OCI-LY7 (cell line): ENCODE results near the gene MSN.
A peak's percentile ranks its signal among the peaks of the same experiment; 100 is the strongest.

Source experiments
- EZH2phosphoT487 ChIP-seq: fragments of 200-600 bp; sonication (generic); IDR thresholded peaks from 2 replicates; pipeline ENCODE4 v1.6.1; 2018; ENCODE audit warnings: low read depth, borderline replicate concordance, mild to moderate bottlenecking, mixed run types, antibody characterized with exemption, low read length, moderate library complexity, mixed read lengths
- TF ChIP-seq, protein P1 (sequence below): fragments of 200-600 bp; sonication (generic); conservative IDR thresholded peaks from 2 replicates; pipeline ENCODE4 v1.5.1; 2014; ENCODE audit warnings: mild to moderate bottlenecking, antibody characterized with exemption, low read length, moderate library complexity, mixed read lengths

DNA sequence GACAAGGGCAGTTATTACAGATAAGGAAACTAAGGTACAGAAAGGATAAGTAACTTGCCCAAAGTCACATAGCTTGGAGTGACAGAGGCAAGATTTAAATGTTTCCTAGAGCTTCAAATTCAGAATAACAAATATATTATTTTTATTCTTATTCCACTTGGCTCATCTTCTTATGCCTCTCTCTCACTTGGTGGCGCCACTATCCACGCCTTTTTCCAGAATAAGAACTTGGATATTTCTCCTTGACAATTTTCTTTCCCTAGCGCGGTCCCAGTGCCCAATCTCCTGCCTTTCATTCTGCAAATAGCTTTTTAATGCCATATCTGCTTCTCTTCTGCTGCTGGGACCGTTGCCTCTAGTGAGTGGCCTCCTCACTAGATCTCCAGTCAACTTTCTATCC, 78.5 kb downstream of the MSN start:
- TF ChIP-seq, protein P1, sequence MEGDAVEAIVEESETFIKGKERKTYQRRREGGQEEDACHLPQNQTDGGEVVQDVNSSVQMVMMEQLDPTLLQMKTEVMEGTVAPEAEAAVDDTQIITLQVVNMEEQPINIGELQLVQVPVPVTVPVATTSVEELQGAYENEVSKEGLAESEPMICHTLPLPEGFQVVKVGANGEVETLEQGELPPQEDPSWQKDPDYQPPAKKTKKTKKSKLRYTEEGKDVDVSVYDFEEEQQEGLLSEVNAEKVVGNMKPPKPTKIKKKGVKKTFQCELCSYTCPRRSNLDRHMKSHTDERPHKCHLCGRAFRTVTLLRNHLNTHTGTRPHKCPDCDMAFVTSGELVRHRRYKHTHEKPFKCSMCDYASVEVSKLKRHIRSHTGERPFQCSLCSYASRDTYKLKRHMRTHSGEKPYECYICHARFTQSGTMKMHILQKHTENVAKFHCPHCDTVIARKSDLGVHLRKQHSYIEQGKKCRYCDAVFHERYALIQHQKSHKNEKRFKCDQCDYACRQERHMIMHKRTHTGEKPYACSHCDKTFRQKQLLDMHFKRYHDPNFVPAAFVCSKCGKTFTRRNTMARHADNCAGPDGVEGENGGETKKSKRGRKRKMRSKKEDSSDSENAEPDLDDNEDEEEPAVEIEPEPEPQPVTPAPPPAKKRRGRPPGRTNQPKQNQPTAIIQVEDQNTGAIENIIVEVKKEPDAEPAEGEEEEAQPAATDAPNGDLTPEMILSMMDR = peak; percentile 48; the same call in 1 of the 2 replicates
- TF ChIP-seq EZH2phosphoT487 = no peak
